HepG2 (cell line): ENCODE results near the gene HOXB5. TPM values are rescaled to one million over a fixed set of nuclear protein-coding genes. Genes with fewer than 3 reads are reported as not detected.

Source experiments
- AKNA ChIP-seq: sonication (generic); formaldehyde crosslinking; IDR thresholded peaks from 2 replicates; pipeline ENCODE4 v1.4.0; 2020; ENCODE audit warnings: missing genetic modification reagents, borderline replicate concordance
- BCL6 ChIP-seq: IDR thresholded peaks from 2 replicates; pipeline ENCODE4 v1.6.1; 2016; ENCODE audit warnings: missing genetic modification reagents, missing compliant biosample characterization
- BCLAF1 ChIP-seq: fragments of 450-650 bp; IDR thresholded peaks from 2 replicates; pipeline ENCODE4 v1.6.1; 2017; ENCODE audit warnings: mild to moderate bottlenecking
- CSRNP2 ChIP-seq: sonication (generic); formaldehyde crosslinking; conservative IDR thresholded peaks from 2 replicates; pipeline ENCODE4 v1.8.0; 2022; ENCODE audit warnings: low read depth, missing genetic modification reagents
- IRX3 ChIP-seq: sonication (generic); formaldehyde crosslinking; IDR thresholded peaks from 2 replicates; pipeline ENCODE4 v1.8.1; 2023; ENCODE audit warnings: mild to moderate bottlenecking, low read depth, missing genetic modification reagents, borderline replicate concordance
- JUND ChIP-seq: sonication (generic); formaldehyde crosslinking; IDR thresholded peaks from 2 replicates; pipeline ENCODE4 v1.8.0; 2022; ENCODE audit warnings: mild to moderate bottlenecking, missing genetic modification reagents
- KDM5B ChIP-seq: sonication (generic); formaldehyde crosslinking; IDR thresholded peaks from 2 replicates; pipeline ENCODE4 v1.4.0; 2020; ENCODE audit warnings: missing genetic modification reagents, mild to moderate bottlenecking, borderline replicate concordance
- MAFK ChIP-seq, 2 experiments: IDR thresholded peaks in 1 of 2; conservative IDR thresholded peaks in 1 of 2; 2 replicates each; pipeline ENCODE4 v1.6.1; 2011; ENCODE audit warnings: improper control_type of control experiment in 2 of 2, low read length in 2 of 2
- PAWR ChIP-seq: sonication (generic); formaldehyde crosslinking; IDR thresholded peaks from 2 replicates; pipeline ENCODE4 v1.4.0; 2020; ENCODE audit warnings: missing genetic modification reagents, mild to moderate bottlenecking, borderline replicate concordance
- TFE3 ChIP-seq: IDR thresholded peaks from 2 replicates; pipeline ENCODE4 v1.6.1; 2016
- ZBTB14 ChIP-seq: sonication (generic); formaldehyde crosslinking; IDR thresholded peaks from 2 replicates; pipeline ENCODE4 v1.4.0; 2020; ENCODE audit warnings: missing genetic modification reagents
- ZNF33A ChIP-seq: sonication (generic); formaldehyde crosslinking; IDR thresholded peaks from 2 replicates; pipeline ENCODE4 v1.5.1; 2020; ENCODE audit warnings: missing genetic modification reagents, mild to moderate bottlenecking, moderate library complexity, borderline replicate concordance
- ZNF33B ChIP-seq: sonication (generic); formaldehyde crosslinking; IDR thresholded peaks from 2 replicates; pipeline ENCODE4 v1.5.1; 2020; ENCODE audit warnings: mild to moderate bottlenecking, missing genetic modification reagents
- ZNF737 ChIP-seq: sonication (generic); formaldehyde crosslinking; IDR thresholded peaks from 2 replicates; pipeline ENCODE4 v1.5.0; 2020; ENCODE audit warnings: missing genetic modification reagents, mild to moderate bottlenecking, borderline replicate concordance
- ZNF816 ChIP-seq: sonication (generic); formaldehyde crosslinking; IDR thresholded peaks from 2 replicates; pipeline ENCODE4 v1.8.0; 2022; ENCODE audit warnings: missing genetic modification reagents, mild to moderate bottlenecking, borderline replicate concordance
- polyA plus RNA-seq, 8 experiments: library from polyadenylated mRNA; depleted of rRNA in 3 of 8; stranded (reverse) in 7 of 8; unstranded in 1 of 8; fragments of >200 nt; fragmentation: Illumina TruSeq in 4 of 8; extraction: Trizol in 4 of 8; gene quantifications; 2 replicates each; pipeline versions ENCODE4 v1.2.1 to v1.2.3, GENCODE V29; 2011 to 2016; ENCODE audit warnings: low read depth in 4 of 8, missing spikeins in 1 of 8, mixed read lengths in 1 of 8; ENCODE audit not compliant: insufficient read depth in 1 of 8
- total RNA-seq, 5 experiments: library from RNA; depleted of rRNA; stranded (reverse); fragments of >200 nt; fragmentation: Illumina TruSeq; extraction: Trizol; gene quantifications; 2 replicates each; pipeline ENCODE4 v1.2.3, GENCODE V29; 2016; ENCODE audit warnings: low read depth in 1 of 5

HOXB5 gene
- total and polyA plus RNA-seq, 2 of the 13 experiments (the other 11 are each of a cell fraction or from before 2014, with no cell fraction given), result not detected

GRCh38 chr17:48636177-48637018 lies 42.8 kb upstream of the HOXB5 start (continued):
- TF ChIP-seq ZBTB14, result 0 out of 2 replicates have a peak, but pooled peaks have one; percentile 16
- no peak for TF ChIP-seq PAWR
- TF ChIP-seq IRX3, result no peak
- TF ChIP-seq MAFK (conservative IDR thresholded peaks at IDR 0.05 in 1 of 2, IDR thresholded peaks at IDR 0.05 in 1 of 2; ENCODE audit: low read length in 2 of 2), result no peak
- TF ChIP-seq TFE3 (CRISPR knock-in tag), result peak; percentile 24; the same call in 1 of the 2 replicates
- no peak for TF ChIP-seq BCLAF1
- TF ChIP-seq JUND (CRISPR knock-in tag), result no peak
- TF ChIP-seq CSRNP2 (CRISPR knock-in tag), result no peak
- TF ChIP-seq ZNF737 (CRISPR knock-in tag), result no peak
- TF ChIP-seq ZNF816 (CRISPR knock-in tag), result no peak
- 0 out of 2 replicates have a peak, but pooled peaks have one; percentile 22 for TF ChIP-seq BCL6 (CRISPR knock-in tag)
- TF ChIP-seq ZNF33A, result no peak
- TF ChIP-seq AKNA, result no peak
- TF ChIP-seq KDM5B (CRISPR knock-in tag), result no peak
- no peak for TF ChIP-seq ZNF33B (CRISPR knock-in tag)
